ENCODE measurements around the gene RFFL.
"Not testable (repeated sequence)": the region's sequence is repeated elsewhere in the genome, so short reads cannot be mapped to it uniquely, and the experiment has no call there.

RFFL gene

DNA sequence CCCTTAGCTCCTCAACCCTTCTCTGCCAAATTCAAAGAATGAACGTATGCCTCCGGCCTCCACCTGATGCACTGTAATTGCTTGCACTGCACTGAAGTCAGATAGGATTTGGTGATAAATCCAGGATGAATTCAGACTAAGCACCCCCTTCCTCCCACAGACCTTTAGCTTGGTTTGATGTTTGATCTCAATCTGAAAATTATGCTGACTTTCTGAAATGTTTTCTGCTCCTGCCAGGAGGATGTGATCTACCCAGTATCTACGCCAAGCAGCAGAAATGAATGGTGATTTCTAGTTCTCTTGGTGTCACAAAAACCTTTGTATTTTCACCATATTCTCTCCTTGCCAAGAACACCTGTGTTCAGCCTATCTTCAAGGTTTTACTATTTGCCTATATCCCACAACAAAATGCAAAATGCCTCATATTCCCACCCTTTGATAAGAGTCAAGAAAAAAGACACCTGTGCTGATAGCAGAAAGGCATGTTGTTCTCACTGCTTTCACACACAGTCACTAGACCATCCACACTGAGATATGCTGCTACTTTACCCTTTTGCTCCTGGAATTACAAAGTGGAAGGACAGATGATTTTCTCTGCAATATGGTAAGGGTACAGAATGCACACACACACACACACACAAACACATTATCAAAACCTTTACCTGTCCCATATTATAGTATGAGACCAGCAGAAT is 14.7 kb downstream of the RFFL start:
- Histone ChIP-seq H3K9ac (ENCODE audit: low read length in 2 of 2) (no peak overlapping the region), H3K4me1 (ENCODE audit: control insufficient read depth, insufficient read depth, low read length) (no peaks in the 10 kb centered on the region), H3K36me3 (ENCODE audit: control insufficient read depth in 2 of 2, insufficient read depth in 2 of 2, low read length in 2 of 2) (no peaks in the 10 kb centered on the region), H3K27ac (ENCODE audit: low read length) (no peak overlapping the region), H3K27me3 (ENCODE audit: control insufficient read depth in 1 of 2, insufficient read depth in 2 of 2, low read length in 2 of 2) (no peaks in the 10 kb centered on the region), H3K4me3 (ENCODE audit: low read length in 2 of 2) (no peak overlapping the region), H3K9me3 (ENCODE audit: control insufficient read depth in 2 of 2, low read length in 2 of 2) (no peaks in the 10 kb centered on the region)

DNA sequence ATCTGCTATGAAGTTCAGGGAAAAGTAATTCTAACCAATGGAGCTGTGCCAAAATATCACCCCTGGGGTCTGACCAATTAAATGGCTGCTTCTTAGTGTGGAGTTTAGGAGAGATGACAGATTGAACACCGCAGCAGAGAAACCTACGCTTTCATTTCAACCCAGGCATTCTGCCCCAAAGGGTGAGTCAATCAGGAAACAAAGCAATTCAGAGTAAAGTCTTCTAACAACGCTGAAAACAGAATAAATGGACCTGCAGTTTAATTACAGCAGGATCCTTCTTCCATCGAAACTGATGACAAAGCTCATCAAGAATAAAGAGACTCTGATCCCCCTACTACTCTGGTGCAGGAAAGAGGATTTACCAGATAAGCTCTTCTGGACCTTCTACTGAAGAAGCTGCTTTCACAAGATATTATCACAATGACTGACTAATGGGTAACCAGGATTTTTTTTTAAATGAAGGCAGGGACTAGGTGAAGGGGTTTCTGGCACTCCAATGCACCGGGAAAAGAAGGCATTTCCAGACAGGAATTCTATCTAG is 16.7 kb downstream of the RFFL start:
- Histone ChIP-seq H3K4me1 (ENCODE audit: control insufficient read depth, insufficient read depth, low read length) (no peaks in the 10 kb centered on the region), H3K27ac (ENCODE audit: low read length) (no peak overlapping the region), H3K9ac (ENCODE audit: low read length in 2 of 2) (no peak overlapping the region), H3K9me3 (ENCODE audit: control insufficient read depth in 2 of 2, low read length in 2 of 2) (no peaks in the 10 kb centered on the region), H3K27me3 (ENCODE audit: control insufficient read depth in 1 of 2, insufficient read depth in 2 of 2, low read length in 2 of 2) (no peaks in the 10 kb centered on the region), H3K36me3 (ENCODE audit: control insufficient read depth in 2 of 2, insufficient read depth in 2 of 2, low read length in 2 of 2) (no peaks in the 10 kb centered on the region), H3K4me3 (ENCODE audit: low read length in 2 of 2) (no peak overlapping the region)

DNA sequence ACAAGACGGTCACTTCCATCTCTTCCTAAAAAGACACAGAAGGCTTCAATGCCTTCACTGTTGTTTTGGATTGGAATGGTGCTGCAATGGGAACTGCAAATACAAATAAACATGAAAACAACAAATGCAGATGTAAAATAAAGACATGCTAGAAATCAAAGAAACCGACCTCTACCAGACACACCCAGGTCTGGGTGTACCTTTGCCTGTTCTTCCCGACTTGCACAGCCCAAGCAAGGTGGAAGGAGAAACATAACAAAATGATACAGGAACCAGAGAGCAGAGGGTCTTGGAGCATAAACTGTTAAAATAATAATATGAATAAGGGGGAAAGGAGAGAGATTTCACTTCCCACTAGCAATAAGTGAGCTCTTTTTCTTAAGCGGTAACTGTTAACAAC is 17.3 kb downstream of the RFFL start:
- H3K27me3 ChIP-seq (ENCODE audit: control insufficient read depth in 1 of 2, insufficient read depth in 2 of 2, low read length in 2 of 2) = no peaks in the 10 kb centered on the region
- H3K9me3 ChIP-seq (ENCODE audit: control insufficient read depth in 2 of 2, low read length in 2 of 2) = no peaks in the 10 kb centered on the region
- no peaks in the 10 kb centered on the region for H3K4me1 ChIP-seq (ENCODE audit: control insufficient read depth, insufficient read depth, low read length)
- H3K36me3 ChIP-seq (ENCODE audit: control insufficient read depth in 2 of 2, insufficient read depth in 2 of 2, low read length in 2 of 2) = no peaks in the 10 kb centered on the region
- H3K4me3 ChIP-seq (ENCODE audit: low read length in 2 of 2) = no peak overlapping the region
- no peak overlapping the region for H3K9ac ChIP-seq (ENCODE audit: low read length in 2 of 2)
- no peak overlapping the region for H3K27ac ChIP-seq (ENCODE audit: low read length)

DNA sequence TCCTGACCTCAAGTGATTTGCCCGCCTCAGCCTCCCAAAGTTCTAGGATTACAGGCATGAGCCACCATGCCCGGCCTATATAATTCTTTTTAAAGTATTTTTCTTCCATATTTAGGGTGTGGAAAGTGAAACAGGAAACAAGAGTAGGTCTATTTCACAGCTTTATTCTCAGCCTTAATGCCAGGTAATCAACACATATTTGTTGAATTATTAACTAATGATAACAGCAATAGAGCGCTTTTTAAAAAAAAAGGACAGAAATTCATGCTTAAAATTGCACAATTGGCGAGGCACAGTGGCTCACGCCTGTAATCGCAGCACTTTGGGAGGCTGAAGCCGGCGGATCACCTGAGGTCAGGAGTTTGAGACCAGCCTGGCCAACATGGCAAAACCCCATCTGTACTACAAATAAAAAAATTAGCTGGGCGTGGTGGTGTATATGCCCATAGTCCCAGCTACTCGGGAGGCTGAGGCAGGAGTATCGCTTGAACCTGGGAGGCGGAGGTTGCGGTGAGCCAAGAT is 18.0 kb downstream of the RFFL start:
- not testable (repeated sequence) for H3K9me3 ChIP-seq (ENCODE audit: control insufficient read depth in 2 of 2, low read length in 2 of 2); H3K27me3 ChIP-seq (ENCODE audit: control insufficient read depth in 1 of 2, insufficient read depth in 2 of 2, low read length in 2 of 2); H3K9ac ChIP-seq (ENCODE audit: low read length in 2 of 2); H3K36me3 ChIP-seq (ENCODE audit: control insufficient read depth in 2 of 2, insufficient read depth in 2 of 2, low read length in 2 of 2); H3K27ac ChIP-seq (ENCODE audit: low read length); H3K4me1 ChIP-seq (ENCODE audit: control insufficient read depth, insufficient read depth, low read length); H3K4me3 ChIP-seq (ENCODE audit: low read length in 2 of 2)

DNA sequence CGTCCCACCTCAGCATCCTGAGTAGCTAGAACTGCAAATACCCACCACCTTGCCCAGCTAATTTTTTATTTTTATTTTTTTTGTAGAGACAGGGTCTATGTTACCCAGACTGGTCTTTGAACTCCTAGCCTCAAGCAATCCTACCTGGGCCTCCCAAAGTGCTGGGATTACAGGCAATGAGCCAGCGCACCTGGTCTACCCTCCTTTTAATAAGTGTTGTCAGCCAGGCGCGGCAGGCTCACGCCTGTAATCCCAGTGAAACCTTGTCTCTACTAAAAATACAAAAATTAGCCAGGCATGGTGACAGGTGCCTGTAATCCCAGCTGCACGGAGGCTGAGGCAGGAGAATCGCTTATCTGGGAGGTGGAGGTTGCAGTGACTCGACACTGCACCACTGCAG is 19.3 kb downstream of the RFFL start:
- H3K9ac ChIP-seq (ENCODE audit: low read length in 2 of 2) = no peak overlapping the region
- H3K27ac ChIP-seq (ENCODE audit: low read length) = no peak overlapping the region
- no peaks in the 10 kb centered on the region for H3K27me3 ChIP-seq (ENCODE audit: control insufficient read depth in 1 of 2, insufficient read depth in 2 of 2, low read length in 2 of 2)
- no peaks in the 10 kb centered on the region for H3K4me1 ChIP-seq (ENCODE audit: control insufficient read depth, insufficient read depth, low read length)
- no peak overlapping the region for H3K4me3 ChIP-seq (ENCODE audit: low read length in 2 of 2)
- H3K36me3 ChIP-seq (ENCODE audit: control insufficient read depth in 2 of 2, insufficient read depth in 2 of 2, low read length in 2 of 2) = no peaks in the 10 kb centered on the region
- H3K9me3 ChIP-seq (ENCODE audit: control insufficient read depth in 2 of 2, low read length in 2 of 2) = no peaks in the 10 kb centered on the region

- Histone ChIP-seq H3K4me3 (ENCODE audit: low read length in 2 of 2) (no peak overlapping the region), H3K36me3 (ENCODE audit: control insufficient read depth in 2 of 2, insufficient read depth in 2 of 2, low read length in 2 of 2) (no peaks in the 10 kb centered on the region), H3K27me3 (ENCODE audit: control insufficient read depth in 1 of 2, insufficient read depth in 2 of 2, low read length in 2 of 2) (no peaks in the 10 kb centered on the region), H3K9me3 (ENCODE audit: control insufficient read depth in 2 of 2, low read length in 2 of 2) (no peaks in the 10 kb centered on the region), H3K9ac (ENCODE audit: low read length in 2 of 2) (no peak overlapping the region), H3K27ac (ENCODE audit: low read length) (no peak overlapping the region), H3K4me1 (ENCODE audit: control insufficient read depth, insufficient read depth, low read length) (no peaks in the 10 kb centered on the region)
These were observed 22.1 kb downstream of the RFFL start for GRCh38 chr17:35041390-35041789.

- H3K27ac ChIP-seq (ENCODE audit: low read length) = no peak overlapping the region
- H3K9ac ChIP-seq (ENCODE audit: low read length in 2 of 2) = no peak overlapping the region
- no peaks in the 10 kb centered on the region for H3K9me3 ChIP-seq (ENCODE audit: control insufficient read depth in 2 of 2, low read length in 2 of 2)
- H3K36me3 ChIP-seq (ENCODE audit: control insufficient read depth in 2 of 2, insufficient read depth in 2 of 2, low read length in 2 of 2) = no peaks in the 10 kb centered on the region
- H3K4me3 ChIP-seq (ENCODE audit: low read length in 2 of 2) = no peak overlapping the region
- no peaks in the 10 kb centered on the region for H3K4me1 ChIP-seq (ENCODE audit: control insufficient read depth, insufficient read depth, low read length)
- no peaks in the 10 kb centered on the region for H3K27me3 ChIP-seq (ENCODE audit: control insufficient read depth in 1 of 2, insufficient read depth in 2 of 2, low read length in 2 of 2)
These were observed 25.1 kb downstream of the RFFL start for GRCh38 chr17:35038453-35038852.

DNA sequence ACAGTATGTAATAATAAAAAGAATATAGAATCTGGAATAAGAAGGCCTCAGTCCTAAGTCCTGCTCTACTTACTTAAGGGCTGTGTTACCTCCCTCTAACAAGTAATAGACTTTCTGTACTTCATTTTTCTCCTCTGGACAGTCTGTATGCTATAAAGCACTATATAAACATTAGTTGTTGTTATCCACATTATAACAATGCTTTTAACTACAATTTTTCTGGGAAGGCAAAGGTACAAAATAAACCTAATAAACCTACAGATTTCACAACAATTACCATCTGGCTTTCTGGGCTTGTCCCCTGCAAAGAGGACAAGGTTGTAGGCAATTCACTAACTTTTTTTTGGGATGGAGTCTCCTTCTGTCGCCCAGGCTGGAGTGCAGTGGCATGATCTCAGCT is 32.7 kb downstream of the RFFL start:
- H3K9ac ChIP-seq (ENCODE audit: low read length in 2 of 2) = no peak overlapping the region
- H3K27ac ChIP-seq (ENCODE audit: low read length) = no peak overlapping the region
- H3K4me3 ChIP-seq (ENCODE audit: low read length in 2 of 2) = no peak overlapping the region
- no peaks in the 10 kb centered on the region for H3K9me3 ChIP-seq (ENCODE audit: control insufficient read depth in 2 of 2, low read length in 2 of 2)
- no peaks in the 10 kb centered on the region for H3K4me1 ChIP-seq (ENCODE audit: control insufficient read depth, insufficient read depth, low read length)
- H3K27me3 ChIP-seq (ENCODE audit: control insufficient read depth in 1 of 2, insufficient read depth in 2 of 2, low read length in 2 of 2) = no peaks in the 10 kb centered on the region
- peaks cover 6 to 8% of the 10 kb centered on the region in 2 donors for H3K36me3 ChIP-seq (ENCODE audit: control insufficient read depth in 2 of 2, insufficient read depth in 2 of 2, low read length in 2 of 2)

DNA sequence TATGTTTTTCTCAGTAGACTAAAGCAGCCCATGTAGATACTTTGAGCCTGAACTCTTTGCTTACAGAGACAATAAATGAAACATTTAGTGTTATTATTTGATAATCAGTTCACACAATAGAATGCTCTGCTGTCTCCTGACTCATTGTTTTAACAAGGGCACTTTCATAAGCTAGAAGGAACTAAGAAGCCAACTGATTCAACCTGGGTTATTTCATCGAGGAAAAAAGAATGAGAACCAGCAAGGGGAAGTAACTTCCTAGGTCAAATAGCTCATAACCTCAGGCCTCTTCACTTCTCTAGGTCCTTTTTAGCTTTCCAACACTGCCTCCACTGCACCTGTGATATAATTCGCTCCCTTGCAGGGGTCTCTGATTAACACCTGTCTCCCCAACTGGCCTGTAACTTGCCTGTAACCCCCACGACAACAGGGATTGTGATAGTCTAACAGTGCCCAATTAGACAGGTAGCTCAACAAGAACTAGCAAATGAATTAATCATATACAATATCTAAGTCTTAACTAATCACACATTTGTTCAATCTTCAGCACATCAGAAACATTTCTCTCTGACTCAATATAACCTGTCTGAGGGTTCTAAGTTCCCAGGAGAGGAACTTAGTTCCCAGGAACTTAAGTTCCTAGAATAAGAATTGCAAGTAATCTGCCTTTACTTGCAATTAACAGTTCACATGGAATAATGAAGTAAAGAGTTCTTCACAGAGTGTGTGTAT is 34.8 kb downstream of the RFFL start:
- Histone ChIP-seq H3K27me3 (ENCODE audit: control insufficient read depth in 1 of 2, insufficient read depth in 2 of 2, low read length in 2 of 2) (no peaks in the 10 kb centered on the region), H3K9me3 (ENCODE audit: control insufficient read depth in 2 of 2, low read length in 2 of 2) (no peaks in the 10 kb centered on the region), H3K4me3 (ENCODE audit: low read length in 2 of 2) (no peak overlapping the region), H3K9ac (ENCODE audit: low read length in 2 of 2) (no peak overlapping the region), H3K27ac (ENCODE audit: low read length) (no peak overlapping the region), H3K4me1 (ENCODE audit: control insufficient read depth, insufficient read depth, low read length) (peaks cover under 1% of the 10 kb centered on the region), H3K36me3 (ENCODE audit: control insufficient read depth in 2 of 2, insufficient read depth in 2 of 2, low read length in 2 of 2) (peaks cover 10 to 12% of the 10 kb centered on the region in 2 donors)

GRCh38 chr17:35028097-35028496 is 35.4 kb downstream of the RFFL start:
- H3K27me3 ChIP-seq (ENCODE audit: control insufficient read depth in 1 of 2, insufficient read depth in 2 of 2, low read length in 2 of 2); H3K9ac ChIP-seq (ENCODE audit: low read length in 2 of 2); H3K27ac ChIP-seq (ENCODE audit: low read length); H3K9me3 ChIP-seq (ENCODE audit: control insufficient read depth in 2 of 2, low read length in 2 of 2); H3K4me1 ChIP-seq (ENCODE audit: control insufficient read depth, insufficient read depth, low read length); H3K4me3 ChIP-seq (ENCODE audit: low read length in 2 of 2): not testable (repeated sequence)
- peaks cover 10 to 12% of the 10 kb centered on the region in 2 donors for H3K36me3 ChIP-seq (ENCODE audit: control insufficient read depth in 2 of 2, insufficient read depth in 2 of 2, low read length in 2 of 2)

- no peak overlapping the region for H3K9ac ChIP-seq (ENCODE audit: low read length in 2 of 2)
- no peak overlapping the region for H3K4me3 ChIP-seq (ENCODE audit: low read length in 2 of 2)
- H3K36me3 ChIP-seq (ENCODE audit: control insufficient read depth in 2 of 2, insufficient read depth in 2 of 2, low read length in 2 of 2) = peaks cover 10 to 17% of the 10 kb centered on the region in 2 donors
- H3K9me3 ChIP-seq (ENCODE audit: control insufficient read depth in 2 of 2, low read length in 2 of 2) = no peaks in the 10 kb centered on the region
- no peaks in the 10 kb centered on the region for H3K27me3 ChIP-seq (ENCODE audit: control insufficient read depth in 1 of 2, insufficient read depth in 2 of 2, low read length in 2 of 2)
- no peak overlapping the region for H3K27ac ChIP-seq (ENCODE audit: low read length)
- H3K4me1 ChIP-seq (ENCODE audit: control insufficient read depth, insufficient read depth, low read length) = peaks cover 23% of the 10 kb centered on the region
These were observed 38.0 kb downstream of the RFFL start for GRCh38 chr17:35025541-35025940.
